Endothelial cell of hepatic sinusoid (primary cell): ENCODE results near the gene EFNA2.
"Not testable (repeated sequence)": the region's sequence is repeated elsewhere in the genome, so short reads cannot be mapped to it uniquely, and the experiment has no call there.

ENCODE experiments used
- in situ Hi-C: cut with HindIII; loops from 2 replicates; pipeline ENCODE4 v1.10.0; 2017; ENCODE audit warnings: low sequenced_read_pairs

The EFNA2 gene

GRCh38 chr19:1294688-1295087 lies 9.0 kb downstream of the EFNA2 start:
- in situ Hi-C loops = no loop called here

GRCh38 chr19:1295169-1296012 lies 9.7 kb downstream of the EFNA2 start:
- in situ Hi-C loops = no loop called here

GRCh38 chr19:1296078-1296477 lies 10.4 kb downstream of the EFNA2 start:
- in situ Hi-C loops = no loop called here

GRCh38 chr19:1296575-1297271 lies 11.1 kb downstream of the EFNA2 start:
- in situ Hi-C loops = no loop called here

- in situ Hi-C loops = no loop called here
Observed at GRCh38 chr19:1298235-1298634, 12.6 kb downstream of the EFNA2 start.

- in situ Hi-C loops = no loop called here
Observed at GRCh38 chr19:1299801-1300200, 14.1 kb downstream of the EFNA2 start.

- in situ Hi-C loops = no loop called here
Observed at GRCh38 chr19:1300744-1301490, 15.2 kb downstream of the EFNA2 start.

GRCh38 chr19:1302533-1303239 lies 17.0 kb downstream of the EFNA2 start:
- in situ Hi-C loops = no loop called here

- in situ Hi-C loops = no loop called here
Observed at GRCh38 chr19:1304197-1304924, 18.7 kb downstream of the EFNA2 start.

- in situ Hi-C loops = not testable (repeated sequence)
Observed at GRCh38 chr19:1305354-1305753, 19.7 kb downstream of the EFNA2 start.

- in situ Hi-C loops = no loop called here
Observed at GRCh38 chr19:1307320-1307719, 21.6 kb downstream of the EFNA2 start.

GRCh38 chr19:1307755-1308303 lies 22.2 kb downstream of the EFNA2 start:
- in situ Hi-C loops = no loop called here

GRCh38 chr19:1308718-1309117 lies 23.0 kb downstream of the EFNA2 start:
- in situ Hi-C loops = no loop called here

- in situ Hi-C loops = no loop called here
Observed at GRCh38 chr19:1309977-1310852, 24.5 kb downstream of the EFNA2 start.

- in situ Hi-C loops = no loop called here
Observed at GRCh38 chr19:1310853-1311180, 25.1 kb downstream of the EFNA2 start.

GRCh38 chr19:1311543-1312091 lies 25.9 kb downstream of the EFNA2 start:
- in situ Hi-C loops = no loop called here

- in situ Hi-C loops = no loop called here
Observed at GRCh38 chr19:1312767-1313694, 27.4 kb downstream of the EFNA2 start.
